COR-L47 (cell line): Measurements from ENCODE around the gene EXOC7.
"Not testable (repeated sequence)": the region's sequence is repeated elsewhere in the genome, so short reads cannot be mapped to it uniquely, and the experiment has no call there.

ENCODE experiments used
- DNase-seq: peaks from one replicate; lab custom pipeline; 2025; lab: John Stamatoyannopoulos, UW

Gene EXOC7

DNA sequence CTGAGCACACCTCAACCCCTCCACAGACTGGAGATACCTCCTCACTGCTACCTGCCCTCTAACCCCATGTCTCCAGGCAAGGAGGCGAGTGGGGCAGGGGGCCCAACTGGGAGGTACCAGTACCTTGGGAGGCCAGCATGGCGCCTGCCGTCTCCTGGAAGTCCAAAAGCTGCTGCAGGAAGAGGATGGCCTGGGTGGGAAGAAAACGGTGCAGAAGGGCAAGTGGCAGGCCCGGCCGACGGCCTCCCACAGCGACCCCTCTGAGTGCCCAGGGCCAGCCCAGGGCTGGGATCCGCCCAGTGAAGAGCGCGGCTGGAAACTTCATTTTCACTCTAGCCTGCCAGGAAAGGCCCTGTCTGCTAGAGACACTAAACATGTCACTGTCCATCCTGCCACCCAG is 16.1 kb downstream of the EXOC7 start:
- no peak for DNase-seq

DNA sequence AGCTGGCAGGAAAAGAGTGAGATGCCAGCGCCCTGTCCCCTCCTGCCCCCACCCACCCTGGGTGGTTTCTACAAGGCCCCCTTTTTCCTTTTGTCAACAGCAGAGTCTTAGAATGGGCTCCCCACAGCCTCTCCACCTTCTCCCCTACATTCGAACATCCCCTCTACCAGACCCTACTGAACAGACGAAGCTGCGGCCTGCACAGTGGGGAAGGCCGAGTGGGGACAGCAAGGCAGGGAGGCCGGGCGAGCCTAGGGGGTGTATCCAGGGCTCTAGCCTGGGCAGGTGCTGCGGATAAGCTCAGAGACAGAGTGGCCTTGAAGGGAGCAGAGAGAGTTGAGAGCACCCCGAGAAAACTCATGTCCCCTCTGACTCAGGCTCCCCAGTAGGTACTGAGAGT is 17.2 kb downstream of the EXOC7 start:
- DNase-seq = no peak

DNA sequence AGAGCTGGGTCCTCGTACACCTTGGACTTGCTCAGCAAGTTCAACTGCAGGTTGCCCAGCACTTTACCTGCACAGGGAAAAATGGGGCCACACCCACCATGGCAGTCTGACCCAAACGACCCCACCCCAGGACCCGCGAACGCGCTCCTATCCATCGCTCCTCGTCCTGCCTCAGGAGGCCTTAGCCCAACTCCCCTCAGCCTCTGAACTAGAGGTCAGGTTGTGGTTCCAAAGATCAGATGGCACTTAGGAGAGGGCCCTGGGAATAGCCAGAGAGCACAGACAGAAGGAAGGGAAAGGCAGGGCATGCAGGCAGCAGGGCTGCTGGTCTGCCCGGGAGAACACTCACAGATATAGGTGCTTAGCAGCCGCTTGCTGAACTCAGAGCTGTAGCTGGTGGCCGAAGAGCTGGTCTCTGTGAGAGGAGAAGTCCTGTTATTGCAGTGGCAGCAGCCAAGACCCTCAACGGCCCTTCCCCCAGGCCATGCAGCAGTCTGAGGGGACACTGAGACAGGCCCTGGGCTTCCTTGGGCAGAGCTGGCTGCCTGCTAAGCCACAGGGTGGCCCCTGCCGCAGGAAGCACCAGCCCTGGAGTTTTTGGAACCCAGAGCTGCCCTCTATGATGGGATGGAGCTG is 17.7 kb downstream of the EXOC7 start:
- no peak for DNase-seq

DNA sequence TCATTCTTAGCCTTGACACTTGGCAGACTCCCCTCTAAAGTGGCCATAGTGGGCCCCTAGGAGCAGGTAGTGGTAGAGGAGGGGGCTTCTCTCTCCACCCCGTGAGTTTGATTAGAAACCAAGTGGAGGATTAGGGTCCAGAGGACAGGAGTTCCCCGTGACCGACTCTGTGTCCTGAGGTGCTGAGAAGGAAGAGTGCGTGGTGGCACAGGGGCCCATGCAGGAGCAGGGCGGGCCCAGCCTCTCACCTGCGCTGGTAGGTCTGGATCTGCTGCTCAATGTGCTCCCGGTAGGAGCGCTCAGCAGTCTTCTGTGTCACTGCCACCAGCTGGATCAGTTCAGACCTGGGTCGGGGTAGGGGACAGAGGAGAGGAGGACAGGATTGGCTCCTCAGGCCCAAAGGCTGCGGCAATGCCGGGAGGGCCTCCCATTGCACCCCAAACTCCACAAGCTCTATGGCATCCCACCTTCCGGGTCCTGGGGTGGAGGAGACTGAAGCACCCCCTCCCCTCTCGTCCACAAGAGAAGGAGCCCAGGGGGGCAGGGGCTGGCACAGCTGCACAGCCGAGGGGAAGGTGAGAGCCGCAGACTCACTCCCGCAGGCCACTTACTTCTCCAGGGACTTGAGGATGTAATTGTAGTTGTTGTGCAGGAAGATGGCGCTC is 18.4 kb downstream of the EXOC7 start:
- DNase-seq = no peak

DNA sequence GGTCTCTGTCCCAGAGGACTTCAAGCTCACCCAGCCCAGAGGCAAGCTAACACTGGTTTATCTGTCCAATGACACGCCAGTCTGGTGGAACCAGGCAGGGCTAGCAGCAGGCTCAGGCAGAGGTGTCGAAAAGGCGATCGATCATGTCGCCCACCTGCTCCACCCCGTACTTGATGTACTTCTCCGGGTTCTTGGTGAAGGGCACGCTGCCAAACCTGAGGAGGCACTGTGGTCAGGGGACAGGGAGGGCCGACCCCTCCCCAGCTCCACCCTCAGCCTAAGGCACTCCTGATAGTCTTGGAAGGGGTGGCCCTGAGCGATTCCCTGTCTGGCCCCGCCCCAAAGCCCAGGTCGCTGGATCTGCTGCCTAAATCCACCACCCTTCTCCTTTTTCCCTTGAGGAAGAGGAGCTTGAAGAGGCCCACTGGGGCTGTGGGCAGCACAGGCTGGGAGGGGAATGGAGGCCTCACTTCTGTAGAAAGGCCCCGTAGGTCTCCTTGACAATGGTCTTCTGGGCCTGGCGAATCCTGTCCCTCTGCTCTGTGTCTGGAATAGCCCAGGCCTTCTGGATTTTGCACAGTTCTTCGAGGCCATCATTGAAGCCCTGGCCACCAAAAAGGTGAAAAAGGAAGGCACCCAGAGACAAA is 19.9 kb downstream of the EXOC7 start:
- DNase-seq = no peak

DNA sequence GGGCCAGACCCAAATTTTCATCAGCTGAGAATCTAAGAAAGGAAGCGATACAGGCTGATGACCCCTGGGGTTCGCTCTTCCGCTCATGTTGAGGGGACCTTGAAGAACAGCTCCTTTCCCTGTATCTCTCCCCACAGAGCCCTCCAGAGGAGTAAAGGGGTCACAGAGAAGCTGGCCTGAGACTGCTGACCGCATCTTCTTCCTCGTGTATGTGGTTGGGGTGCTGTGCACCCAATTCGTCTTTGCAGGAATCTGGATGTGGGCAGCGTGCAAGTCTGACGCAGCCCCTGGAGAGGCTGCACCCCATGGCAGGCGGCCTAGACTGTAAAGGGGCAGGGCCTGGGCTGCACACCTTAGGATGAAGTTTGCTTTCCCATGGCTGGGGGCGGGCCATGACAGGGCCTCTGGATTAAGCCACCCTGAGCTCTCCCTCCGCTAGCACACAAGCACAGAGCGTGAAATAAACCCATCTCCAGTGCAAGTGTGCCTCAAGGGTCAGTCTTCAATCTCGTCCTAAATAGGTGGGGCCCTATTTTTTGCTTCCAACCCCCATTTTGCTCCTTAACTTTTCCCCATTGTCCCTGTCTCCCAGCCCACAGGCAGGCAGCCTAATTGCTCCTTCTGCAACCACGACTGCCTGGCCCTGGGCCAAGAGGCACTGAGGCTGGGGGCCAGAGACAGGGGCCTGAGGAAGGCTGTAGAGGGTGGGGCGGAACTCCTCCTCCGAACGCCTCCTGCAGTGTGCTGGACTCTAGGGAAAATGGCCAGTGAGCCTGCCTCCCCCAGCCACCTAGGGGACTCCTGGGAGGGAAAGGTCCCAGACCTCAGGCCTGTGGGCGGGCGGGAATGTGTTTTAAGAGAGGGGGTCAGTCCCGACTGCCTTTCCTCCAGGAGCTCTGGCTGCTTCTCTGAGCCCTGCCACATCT is 21.0 kb downstream of the EXOC7 start:
- DNase-seq = peak; percentile 43

DNA sequence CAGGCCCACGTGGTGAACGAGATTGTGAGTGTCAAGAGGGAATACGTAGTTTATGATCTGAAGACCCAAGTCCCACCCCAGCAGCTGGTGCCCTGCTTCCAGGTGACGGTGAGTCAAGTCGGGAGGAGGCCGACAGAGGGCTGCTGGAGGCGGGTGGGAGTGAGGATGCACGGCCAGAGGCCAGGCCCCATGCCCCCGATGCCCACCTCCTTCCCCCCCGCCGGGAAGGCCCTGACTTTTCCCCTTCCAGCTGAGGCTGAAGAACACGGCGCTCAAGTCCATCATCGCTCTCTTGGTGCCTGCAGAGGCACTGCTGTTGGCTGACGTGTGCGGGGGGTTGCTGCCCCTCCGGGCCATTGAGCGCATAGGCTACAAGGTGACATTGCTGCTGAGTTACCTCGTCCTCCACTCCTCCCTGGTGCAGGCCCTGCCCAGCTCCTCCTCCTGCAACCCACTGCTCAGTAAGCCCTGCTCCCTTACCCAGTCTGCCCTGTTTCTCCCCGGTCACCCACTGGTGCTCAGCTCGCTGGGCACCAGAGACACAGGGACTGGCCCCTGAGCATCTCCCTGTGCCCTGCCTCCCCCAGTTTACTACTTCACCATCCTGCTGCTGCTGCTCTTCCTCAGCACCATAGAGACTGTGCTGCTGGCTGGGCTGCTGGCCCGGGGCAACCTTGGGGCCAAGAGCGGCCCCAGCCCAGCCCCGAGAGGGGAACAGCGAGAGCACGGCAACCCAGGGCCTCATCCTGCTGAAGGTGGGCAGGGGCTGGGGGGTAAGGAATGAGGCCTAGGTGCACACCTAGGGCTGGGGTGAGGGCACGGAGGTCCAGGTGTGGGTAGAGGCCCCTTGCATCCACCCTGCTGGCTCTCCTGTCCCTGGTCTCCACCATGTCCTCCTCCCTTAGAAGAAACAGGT is 22.0 kb downstream of the EXOC7 start:
- no peak for DNase-seq

DNA sequence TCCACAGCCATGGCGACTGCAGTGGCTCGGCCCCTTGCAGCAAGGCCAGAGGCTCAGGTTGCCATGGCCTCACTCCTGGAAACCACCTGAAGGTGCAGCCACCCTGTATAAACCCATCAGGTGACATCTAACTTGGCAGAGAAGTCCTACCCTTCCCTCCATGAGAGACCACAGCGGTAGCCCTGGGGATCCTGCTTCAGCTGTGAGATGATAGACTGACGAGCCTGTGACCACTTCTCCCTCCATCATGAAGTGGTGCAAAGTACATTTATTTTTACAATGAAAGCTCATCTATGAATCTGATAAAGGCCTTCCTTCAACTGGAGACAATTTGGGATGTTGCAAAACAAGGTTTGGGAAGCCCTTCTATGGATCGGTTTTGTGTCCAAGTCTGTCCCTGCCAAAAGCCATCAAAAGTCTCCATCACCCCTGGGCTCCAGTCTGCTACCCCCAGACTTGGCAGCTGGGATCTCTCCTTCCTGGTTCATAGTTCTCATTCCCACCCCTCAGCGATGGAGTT is 22.8 kb downstream of the EXOC7 start:
- no peak for DNase-seq

DNA sequence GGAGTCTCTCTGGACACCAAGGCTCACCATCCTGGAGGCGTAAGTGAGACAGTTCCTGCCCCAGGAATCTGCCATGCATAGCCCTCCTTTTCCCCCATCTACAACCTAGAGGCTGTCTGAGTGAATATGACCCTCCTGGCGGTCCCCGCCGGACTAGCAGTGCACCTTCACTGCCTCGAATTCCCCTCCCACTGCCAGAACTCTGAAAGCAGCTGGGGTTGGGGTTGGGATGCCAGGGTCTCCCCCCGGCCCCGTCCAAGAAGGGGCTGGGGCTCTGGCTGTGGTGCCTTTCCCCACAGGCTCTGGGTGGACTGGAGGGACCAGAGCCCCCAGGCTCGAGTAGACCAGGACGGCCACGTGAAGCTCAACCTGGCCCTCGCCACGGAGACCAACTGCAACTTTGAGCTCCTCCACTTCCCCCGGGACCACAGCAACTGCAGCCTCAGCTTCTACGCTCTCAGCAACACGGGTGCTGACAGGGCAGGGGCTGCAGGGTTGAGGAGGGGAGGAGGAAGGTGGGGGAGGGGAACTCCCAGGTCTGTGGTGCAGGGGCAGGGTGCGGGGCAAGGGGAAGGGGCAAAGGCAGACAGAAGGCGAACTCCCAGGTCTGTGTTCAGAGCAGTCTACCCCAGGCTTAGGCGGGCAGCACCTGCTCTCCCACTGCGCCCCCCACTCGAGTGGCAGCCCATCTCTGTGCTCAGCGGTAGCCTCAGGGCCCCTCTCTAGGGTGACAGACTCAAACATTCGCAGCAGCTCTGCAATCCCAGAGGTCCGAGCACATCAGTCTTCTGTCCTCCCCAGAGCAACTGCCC is 23.4 kb downstream of the EXOC7 start:
- DNase-seq = no peak

DNA sequence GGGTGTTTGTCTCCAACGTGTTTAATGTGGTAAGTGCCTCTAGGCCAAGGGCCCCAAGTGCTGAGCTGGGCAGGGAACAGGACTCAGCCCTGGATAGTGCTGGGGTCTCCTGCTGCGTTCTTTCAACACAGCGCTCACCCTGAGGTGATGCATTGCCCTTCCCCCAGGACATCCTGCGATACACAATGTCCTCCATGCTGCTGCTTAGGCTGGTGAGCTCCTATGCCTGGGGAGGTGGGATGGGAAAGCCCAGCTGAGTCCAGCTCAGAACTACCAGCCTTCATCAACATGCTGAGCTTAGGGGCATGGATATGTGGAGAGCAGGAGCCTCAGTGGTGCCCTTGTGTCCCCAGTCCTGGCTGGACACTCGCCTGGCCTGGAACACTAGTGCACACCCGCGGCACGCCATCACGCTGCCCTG is 24.0 kb downstream of the EXOC7 start:
- no peak for DNase-seq

DNA sequence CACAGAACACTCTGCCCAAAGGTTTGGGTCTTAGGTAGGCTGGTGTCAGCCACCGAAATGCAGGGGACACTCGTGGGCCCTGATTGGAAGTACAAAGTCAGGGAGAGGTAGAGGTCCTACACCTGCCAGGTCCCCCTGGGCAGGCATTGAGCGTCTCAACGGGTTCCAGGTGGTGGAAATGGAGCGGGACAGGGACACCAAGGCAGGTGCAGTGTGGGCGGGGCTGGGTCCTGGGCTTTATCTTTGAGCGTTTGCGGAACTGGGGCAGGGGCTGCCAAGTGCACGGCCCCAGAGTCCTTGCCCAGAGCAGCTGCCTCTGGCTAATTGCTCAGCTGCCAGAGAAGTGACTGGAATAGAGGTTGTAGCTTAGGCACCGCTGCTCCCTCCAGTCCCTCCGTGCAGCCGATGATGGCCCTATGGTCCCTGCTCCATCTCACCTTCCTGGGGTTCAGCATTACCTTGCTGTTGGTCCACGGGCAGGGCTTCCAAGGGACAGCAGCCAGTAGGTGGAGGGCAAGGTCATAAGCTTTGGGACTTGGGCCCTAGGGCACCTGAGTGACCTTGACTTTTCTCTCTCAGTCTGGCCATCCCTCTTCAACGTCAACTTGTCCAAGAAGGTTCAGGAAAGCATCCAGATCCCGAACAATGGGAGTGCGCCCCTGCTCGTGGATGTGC is 24.6 kb downstream of the EXOC7 start, which contains the start of gene ZACN:
TSS of gene ZACN (plus strand) at position 323 of the 675 bp plus-strand sequence. CDS start at position 406, 83 bp downstream.
- DNase-seq = no peak

DNA sequence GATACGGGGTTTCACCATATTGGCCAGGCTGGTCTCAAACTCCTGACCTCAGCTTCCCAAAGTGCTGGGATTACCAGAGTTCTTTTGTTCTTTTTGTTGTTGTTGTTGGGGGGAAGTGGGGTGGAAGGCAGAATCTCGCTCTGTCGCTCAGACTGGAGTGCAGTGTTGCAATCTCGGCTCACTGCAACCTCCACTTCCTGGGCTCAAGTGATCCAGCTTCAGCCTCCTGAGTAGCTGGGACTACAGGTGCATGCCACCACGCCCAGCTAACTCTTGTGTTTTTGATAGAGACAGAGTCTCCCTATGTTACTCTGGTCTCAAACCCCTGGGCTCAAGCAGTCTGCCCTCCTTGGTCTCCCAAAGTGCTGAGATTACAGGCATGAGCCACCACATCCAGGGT is 25.2 kb downstream of the EXOC7 start:
- DNase-seq = not testable (repeated sequence)

DNA sequence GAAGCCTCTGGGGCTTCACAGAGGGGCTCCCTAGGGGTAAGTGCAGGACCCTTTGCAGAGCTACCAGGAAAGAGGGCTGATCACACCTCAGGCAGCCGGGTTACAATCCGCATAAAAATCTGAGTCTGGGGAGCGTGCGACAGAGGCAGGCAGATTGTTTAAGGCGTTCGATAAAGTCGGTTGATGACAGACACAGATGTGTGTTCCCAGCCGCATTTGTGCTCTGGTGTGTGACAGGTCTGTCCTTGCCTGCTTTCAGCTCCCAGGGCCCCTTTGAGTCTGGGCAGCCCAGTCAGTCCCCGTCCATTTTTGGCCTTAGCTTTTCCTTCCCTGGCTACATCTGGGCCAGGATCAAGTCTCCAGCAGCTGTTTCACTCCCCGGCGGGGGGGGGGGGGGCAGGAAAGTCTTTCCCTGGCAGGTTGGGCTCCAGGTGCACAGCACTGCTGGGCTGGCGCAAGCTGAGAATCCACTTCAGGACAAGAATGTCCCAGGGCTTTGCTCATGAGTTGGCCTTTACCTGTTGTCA is 25.9 kb downstream of the EXOC7 start:
- no peak for DNase-seq

DNA sequence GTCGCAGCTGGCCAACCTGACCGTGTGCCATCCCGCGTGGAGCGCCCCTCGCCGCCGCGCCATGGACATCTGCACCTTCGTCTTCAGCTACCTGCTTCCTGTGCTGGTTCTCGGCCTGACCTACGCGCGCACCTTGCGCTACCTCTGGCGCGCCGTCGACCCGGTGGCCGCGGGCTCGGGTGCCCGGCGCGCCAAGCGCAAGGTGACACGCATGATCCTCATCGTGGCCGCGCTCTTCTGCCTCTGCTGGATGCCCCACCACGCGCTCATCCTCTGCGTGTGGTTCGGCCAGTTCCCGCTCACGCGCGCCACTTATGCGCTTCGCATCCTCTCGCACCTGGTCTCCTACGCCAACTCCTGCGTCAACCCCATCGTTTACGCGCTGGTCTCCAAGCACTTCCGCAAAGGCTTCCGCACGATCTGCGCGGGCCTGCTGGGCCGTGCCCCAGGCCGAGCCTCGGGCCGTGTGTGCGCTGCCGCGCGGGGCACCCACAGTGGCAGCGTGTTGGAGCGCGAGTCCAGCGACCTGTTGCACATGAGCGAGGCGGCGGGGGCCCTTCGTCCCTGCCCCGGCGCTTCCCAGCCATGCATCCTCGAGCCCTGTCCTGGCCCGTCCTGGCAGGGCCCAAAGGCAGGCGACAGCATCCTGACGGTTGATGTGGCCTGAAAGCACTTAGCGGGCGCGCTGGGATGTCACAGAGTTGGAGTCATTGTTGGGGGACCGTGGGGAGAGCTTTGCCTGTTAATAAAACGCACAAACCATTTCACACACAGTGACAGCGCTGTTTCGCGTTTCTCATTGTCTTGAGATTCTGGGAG is 26.6 kb downstream of the EXOC7 start:
- DNase-seq = no peak

DNA sequence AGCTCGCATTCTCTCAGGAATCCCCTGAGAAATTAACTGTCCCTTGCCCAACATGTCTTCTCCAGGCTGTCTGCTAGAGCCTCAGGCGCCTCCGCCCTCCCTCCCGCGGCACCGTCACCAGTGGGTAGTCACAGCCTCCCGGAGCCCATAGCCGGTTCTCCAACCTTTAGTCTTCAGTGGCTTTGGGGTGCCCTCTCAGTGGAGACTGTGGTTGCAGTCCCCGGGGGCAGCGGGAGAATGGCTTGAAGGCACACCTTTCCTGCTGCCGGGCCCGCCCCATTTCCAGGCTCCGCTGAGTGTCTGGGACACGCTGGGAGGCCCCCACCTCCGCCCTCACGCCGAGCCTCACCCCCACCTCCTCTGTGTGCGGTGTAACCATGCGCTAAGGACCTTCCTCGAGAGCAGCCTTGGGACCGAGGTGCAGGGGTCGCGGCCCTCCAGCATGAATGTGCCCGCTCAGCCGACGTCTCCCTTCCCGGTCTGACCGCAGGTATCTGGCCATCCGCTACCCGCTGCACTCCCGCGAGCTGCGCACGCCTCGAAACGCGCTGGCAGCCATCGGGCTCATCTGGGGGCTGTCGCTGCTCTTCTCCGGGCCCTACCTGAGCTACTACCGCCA is 27.3 kb downstream of the EXOC7 start:
- no peak for DNase-seq

DNA sequence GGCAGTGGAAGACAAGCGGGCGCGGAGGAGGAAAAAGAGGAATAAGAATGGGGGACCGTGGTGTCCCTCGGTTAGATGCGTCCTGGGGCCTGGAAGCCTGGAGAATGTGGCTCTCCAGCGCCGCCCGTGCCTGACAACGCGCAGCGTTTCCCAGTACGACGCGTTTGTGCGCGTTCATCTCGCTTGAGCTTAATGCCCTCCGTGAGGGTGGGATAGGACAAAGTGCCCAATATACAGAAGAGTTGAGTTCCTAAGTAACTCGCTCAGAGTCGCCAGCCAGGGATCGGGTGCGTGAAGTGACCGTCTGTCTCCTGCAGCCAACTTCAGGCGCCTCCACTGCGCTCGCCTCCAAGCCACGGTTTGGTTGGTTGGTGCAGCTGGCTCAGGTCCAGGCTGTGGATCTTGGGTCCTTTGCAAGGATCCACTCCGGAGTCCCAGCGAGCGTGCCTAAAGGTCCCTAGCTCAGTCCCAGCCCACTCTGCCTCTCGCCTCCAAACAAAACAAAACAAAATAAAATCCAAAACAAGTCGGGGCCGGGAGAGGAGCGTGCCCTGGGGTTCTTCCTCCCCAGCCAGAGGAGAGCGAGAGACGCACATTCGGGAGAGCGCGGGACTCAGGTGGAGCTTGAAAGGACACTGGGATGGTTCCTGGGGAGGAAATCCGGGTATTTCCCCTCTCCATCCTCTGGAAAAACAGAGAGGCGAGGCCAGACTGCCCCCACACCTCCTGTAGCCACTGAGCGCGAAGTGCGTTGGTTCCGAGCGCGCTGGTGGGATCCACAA is 28.0 kb downstream of the EXOC7 start:
- DNase-seq = peak; percentile 29
